ENCODE data around the gene FLT1. TPM values are rescaled to one million over a fixed set of nuclear protein-coding genes. Genes with fewer than 3 reads are reported as not detected.

FLT1 gene
- total RNA-seq, 3 donors from 2014 or later, result 17.0 to 44.6 (median 29.0) TPM

GRCh38 chr13:28252547-28252946 lies 242.4 kb downstream of the FLT1 start:
- no peak overlapping the region for H3K4me3 ChIP-seq
- no peaks in the 10 kb centered on the region for H3K4me1 ChIP-seq
- H3K36me3 ChIP-seq, result no peaks in the 10 kb centered on the region
- H3K27ac ChIP-seq, result no peak overlapping the region
- TF ChIP-seq POLR2AphosphoS5 (IDR thresholded peaks at IDR 0.05) (no peak), POLR2A (IDR thresholded peaks at IDR 0.05) (no peak)
- TF ChIP-seq, protein P1, sequence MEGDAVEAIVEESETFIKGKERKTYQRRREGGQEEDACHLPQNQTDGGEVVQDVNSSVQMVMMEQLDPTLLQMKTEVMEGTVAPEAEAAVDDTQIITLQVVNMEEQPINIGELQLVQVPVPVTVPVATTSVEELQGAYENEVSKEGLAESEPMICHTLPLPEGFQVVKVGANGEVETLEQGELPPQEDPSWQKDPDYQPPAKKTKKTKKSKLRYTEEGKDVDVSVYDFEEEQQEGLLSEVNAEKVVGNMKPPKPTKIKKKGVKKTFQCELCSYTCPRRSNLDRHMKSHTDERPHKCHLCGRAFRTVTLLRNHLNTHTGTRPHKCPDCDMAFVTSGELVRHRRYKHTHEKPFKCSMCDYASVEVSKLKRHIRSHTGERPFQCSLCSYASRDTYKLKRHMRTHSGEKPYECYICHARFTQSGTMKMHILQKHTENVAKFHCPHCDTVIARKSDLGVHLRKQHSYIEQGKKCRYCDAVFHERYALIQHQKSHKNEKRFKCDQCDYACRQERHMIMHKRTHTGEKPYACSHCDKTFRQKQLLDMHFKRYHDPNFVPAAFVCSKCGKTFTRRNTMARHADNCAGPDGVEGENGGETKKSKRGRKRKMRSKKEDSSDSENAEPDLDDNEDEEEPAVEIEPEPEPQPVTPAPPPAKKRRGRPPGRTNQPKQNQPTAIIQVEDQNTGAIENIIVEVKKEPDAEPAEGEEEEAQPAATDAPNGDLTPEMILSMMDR (IDR thresholded peaks at IDR 0.05), result no peak
- no peaks in the 10 kb centered on the region for H3K9me3 ChIP-seq
- H3K27me3 ChIP-seq, result no peaks in the 10 kb centered on the region
- DNase-seq (ENCODE audit: low spot score in 2 of 2), result no peak
- intact Hi-C loops (cut with DNase I; ENCODE audit: low total_unique reads), result loop anchor here (10.0 kb wide), 1 partner anchor 1192 kb away; no protein-coding TSS in a partner anchor

DNA sequence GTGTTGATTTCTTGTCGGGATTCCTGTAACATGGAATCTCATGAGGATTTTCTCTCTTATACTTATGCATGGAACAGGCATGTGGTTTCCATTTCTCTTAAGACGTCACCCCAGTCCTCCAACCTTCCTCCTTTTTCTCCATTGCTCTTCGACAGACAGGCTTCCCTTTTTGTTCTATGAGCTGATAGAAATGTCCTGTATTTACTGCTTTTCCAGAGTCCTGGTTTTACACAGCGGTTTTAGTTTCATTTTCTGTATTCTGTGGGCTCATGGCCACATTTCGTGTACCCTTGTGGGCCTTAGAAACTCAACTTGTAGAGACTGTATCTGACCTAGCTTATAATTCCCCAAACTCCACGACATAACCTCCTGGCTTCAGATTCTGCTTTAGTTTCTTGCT lies 243.5 kb downstream of the FLT1 start:
- H3K27me3 ChIP-seq, result no peaks in the 10 kb centered on the region
- no peak for DNase-seq (ENCODE audit: low spot score in 2 of 2)
- no peaks in the 10 kb centered on the region for H3K4me1 ChIP-seq
- H3K9me3 ChIP-seq, result no peaks in the 10 kb centered on the region
- H3K4me3 ChIP-seq, result no peak overlapping the region
- H3K27ac ChIP-seq, result no peak overlapping the region
- intact Hi-C loops (cut with DNase I; ENCODE audit: low total_unique reads), result loop anchor here (10.0 kb wide), 1 partner anchor 1193 kb away; no protein-coding TSS in a partner anchor
- TF ChIP-seq POLR2A (IDR thresholded peaks at IDR 0.05), result no peak
- no peak for TF ChIP-seq POLR2AphosphoS5 (IDR thresholded peaks at IDR 0.05)
- TF ChIP-seq, protein P1 (IDR thresholded peaks at IDR 0.05), result no peak
- H3K36me3 ChIP-seq, result no peaks in the 10 kb centered on the region

DNA sequence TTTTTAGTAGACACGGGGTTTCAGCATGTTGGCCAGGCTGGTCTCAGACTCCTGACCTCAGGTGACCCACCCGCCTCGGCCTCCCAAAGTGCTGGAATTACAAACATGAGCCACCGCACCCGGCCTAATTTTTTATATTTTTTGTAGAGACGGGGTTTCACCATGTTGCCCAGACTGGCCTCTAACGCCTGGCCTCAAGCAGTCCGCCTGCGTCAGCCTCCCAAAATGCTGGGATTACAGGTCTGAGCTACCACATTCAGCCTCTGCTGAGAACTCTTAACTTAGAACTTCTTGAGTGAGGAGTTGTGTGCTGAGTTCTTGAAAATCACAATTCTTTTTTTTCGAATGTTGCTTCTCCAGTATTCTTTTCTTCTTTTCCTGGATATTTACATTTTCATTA lies 244.4 kb downstream of the FLT1 start:
- H3K36me3 ChIP-seq, result no peaks in the 10 kb centered on the region
- intact Hi-C loops (cut with DNase I; ENCODE audit: low total_unique reads), result loop anchor here (10.0 kb wide), 1 partner anchor 1194 kb away; no protein-coding TSS in a partner anchor
- no peak overlapping the region for H3K27ac ChIP-seq
- DNase-seq (ENCODE audit: low spot score in 2 of 2), result no peak
- TF ChIP-seq POLR2A (IDR thresholded peaks at IDR 0.05), result no peak
- TF ChIP-seq, protein P1 (IDR thresholded peaks at IDR 0.05), result no peak
- no peaks in the 10 kb centered on the region for H3K27me3 ChIP-seq
- H3K4me1 ChIP-seq, result no peaks in the 10 kb centered on the region
- H3K4me3 ChIP-seq, result no peak overlapping the region
- H3K9me3 ChIP-seq, result no peaks in the 10 kb centered on the region

Other genes with a start within 250 kb of the FLT1 start
- 10 to 100 TPM; 47.3 to 72.5 (median 65.5) TPM for gene POMP, start 164.0 kb upstream of the FLT1 start, total RNA-seq
- gene SLC46A3, start 223.8 kb upstream of the FLT1 start, total RNA-seq, result 10 to 100 TPM; 17.1 to 29.7 (median 25.6) TPM

Data from breast epithelium (tissue), 4 donors.